GM12891 (cell line): ENCODE measurements around the gene CPNE5.

Source experiments
- POLR2A ChIP-seq: IDR thresholded peaks from 2 replicates; pipeline ENCODE4 v1.6.1; 2011; ENCODE audit warnings: low read depth, low read length, control low read depth
- POLR2AphosphoS5 ChIP-seq: IDR thresholded peaks from 2 replicates; pipeline ENCODE4 v1.6.1; 2011; ENCODE audit warnings: low read depth, low read length, control low read depth
- POU2F2 ChIP-seq: IDR thresholded peaks from 2 replicates; pipeline ENCODE4 v1.6.1; 2011; ENCODE audit warnings: low read depth, mild to moderate bottlenecking, control low read depth, low read length, moderate library complexity
- SPI1 ChIP-seq: IDR thresholded peaks from 2 replicates; pipeline ENCODE4 v1.6.1; 2011; ENCODE audit warnings: low read depth, low read length, control low read depth
- TAF1 ChIP-seq: IDR thresholded peaks from 2 replicates; pipeline ENCODE4 v1.6.1; 2011; ENCODE audit warnings: low read depth, low read length, control low read depth

GRCh38 chr6:36808634-36809033 lies 30.6 kb downstream of the CPNE5 start:
- TF ChIP-seq POLR2A (no peak), TAF1 (no peak), POLR2AphosphoS5 (no peak), POU2F2 (no peak), SPI1 (no peak)
